Measurements from ENCODE around the gene RMC1. TPM values are rescaled to one million over a fixed set of nuclear protein-coding genes. Genes with fewer than 3 reads are reported as not detected.
"Not testable (repeated sequence)": the region's sequence is repeated elsewhere in the genome, so short reads cannot be mapped to it uniquely, and the experiment has no call there.

The RMC1 gene
- total RNA-seq, 4 donors from 2014 or later, result 18.1 to 25.1 (median 21.7) TPM

- H3K4me1 ChIP-seq, result peaks cover 5 to 10% of the 10 kb centered on the region in 2 donors
- H3K4me3 ChIP-seq (replicated peaks in 1 of 3), result no peak overlapping the region
- no peak for DNase-seq
- no peaks in the 10 kb centered on the region for H3K9me3 ChIP-seq
- WGBS, 2 donors, result 85 to 87% methylated on average over 5 of the region's 5 CpGs
- peaks cover 7 to 9% of the 10 kb centered on the region in 2 donors for H3K36me3 ChIP-seq
- no peaks in the 10 kb centered on the region for H3K27me3 ChIP-seq
- H3K27ac ChIP-seq, result no peak overlapping the region
- TF ChIP-seq POLR2A (IDR thresholded peaks at IDR 0.05) (no peak), CTCF (IDR thresholded peaks at IDR 0.05) (no peak)
- intact Hi-C loops (cut with DNase I), result no loop called here
Observed at GRCh38 chr18:23572570-23572969, 69.3 kb downstream of the RMC1 start.

GRCh38 chr18:23573020-23573419, 69.7 kb downstream of the RMC1 start:
- H3K4me3 ChIP-seq (replicated peaks in 1 of 3), result no peak overlapping the region
- intact Hi-C loops (cut with DNase I), result no loop called here
- H3K36me3 ChIP-seq, result peaks cover 5 to 7% of the 10 kb centered on the region in 2 donors
- no peak for DNase-seq
- no peaks in the 10 kb centered on the region for H3K9me3 ChIP-seq
- no peak overlapping the region for H3K27ac ChIP-seq
- 92 to 93% methylated on average over 4 of the region's 4 CpGs for WGBS, 2 donors
- TF ChIP-seq POLR2A (IDR thresholded peaks at IDR 0.05) (no peak), CTCF (IDR thresholded peaks at IDR 0.05) (no peak)
- no peaks in the 10 kb centered on the region for H3K27me3 ChIP-seq
- H3K4me1 ChIP-seq, result peaks cover 5 to 10% of the 10 kb centered on the region in 2 donors

- peaks cover 0 to 5% of the 10 kb centered on the region in 2 donors for H3K36me3 ChIP-seq
- TF ChIP-seq POLR2A (IDR thresholded peaks at IDR 0.05), result no peak
- TF ChIP-seq CTCF (IDR thresholded peaks at IDR 0.05), result no peak
- no peak for DNase-seq
- intact Hi-C loops (cut with DNase I), result no loop called here
- H3K27me3 ChIP-seq, result no peaks in the 10 kb centered on the region
- H3K27ac ChIP-seq, result peak overlapping the region in 1 of 3 donors; percentile 2
- H3K4me1 ChIP-seq, result peaks cover 5 to 10% of the 10 kb centered on the region in 2 donors
- no peaks in the 10 kb centered on the region for H3K9me3 ChIP-seq
- H3K4me3 ChIP-seq (replicated peaks in 1 of 3), result no peak overlapping the region
- 44 to 61% methylated on average over 6 of the region's 6 CpGs for WGBS, 2 donors
Observed at GRCh38 chr18:23573626-23574431, 70.5 kb downstream of the RMC1 start.

GRCh38 chr18:23574611-23575308, 71.4 kb downstream of the RMC1 start:
- TF ChIP-seq CTCF (IDR thresholded peaks at IDR 0.05) (no peak), POLR2A (IDR thresholded peaks at IDR 0.05) (no peak)
- DNase-seq, result no peak
- intact Hi-C loops (cut with DNase I), result no loop called here
- Histone ChIP-seq H3K4me3 (replicated peaks in 1 of 3) (no peak overlapping the region), H3K9me3 (no peaks in the 10 kb centered on the region), H3K27me3 (no peaks in the 10 kb centered on the region), H3K4me1 (peaks cover 5 to 15% of the 10 kb centered on the region in 2 donors), H3K36me3 (peaks cover 0 to 5% of the 10 kb centered on the region in 2 donors), H3K27ac (peak overlapping the region in 1 of 3 donors; percentile 2)
- WGBS, 2 donors, result 68 to 74% methylated on average over 5 of the region's 5 CpGs

GRCh38 chr18:23575309-23575651, 72.0 kb downstream of the RMC1 start:
- Histone ChIP-seq H3K36me3 (peaks cover 0 to 5% of the 10 kb centered on the region in 2 donors), H3K27ac (no peak overlapping the region)
- WGBS, 2 donors, result 97 to 99% methylated on average over 7 of the region's 7 CpGs

GRCh38 chr18:23577521-23577920, 74.2 kb downstream of the RMC1 start:
- 98% methylated on average over 21 of the region's 24 CpGs; no CpG with 5 or more reads in 1 of the 2 donors for WGBS, 2 donors

More at GRCh38 chr18:23575309-23575651, 72.0 kb downstream of the RMC1 start:
- Histone ChIP-seq H3K4me3 (replicated peaks in 1 of 3) (no peak overlapping the region), H3K27me3 (no peaks in the 10 kb centered on the region), H3K9me3 (no peaks in the 10 kb centered on the region), H3K4me1 (peaks cover 5 to 15% of the 10 kb centered on the region in 2 donors)
- intact Hi-C loops (cut with DNase I), result no loop called here
- TF ChIP-seq CTCF (IDR thresholded peaks at IDR 0.05) (no peak), POLR2A (IDR thresholded peaks at IDR 0.05) (no peak)
- DNase-seq, result no peak

More at GRCh38 chr18:23577521-23577920, 74.2 kb downstream of the RMC1 start:
- DNase-seq; intact Hi-C loops (cut with DNase I); H3K36me3 ChIP-seq; H3K9me3 ChIP-seq; H3K27ac ChIP-seq; H3K4me3 ChIP-seq (replicated peaks in 1 of 3); H3K27me3 ChIP-seq: not testable (repeated sequence)
- peaks cover 5 to 15% of the 10 kb centered on the region in 2 donors for H3K4me1 ChIP-seq
